ENCODE data around the gene SOSTDC1. TPM values are rescaled to one million over a fixed set of nuclear protein-coding genes. Genes with fewer than 3 reads are reported as not detected.
A peak's percentile ranks its signal among the peaks of the same experiment; 100 is the strongest.
"Not testable (repeated sequence)": the region's sequence is repeated elsewhere in the genome, so short reads cannot be mapped to it uniquely, and the experiment has no call there.

SOSTDC1 gene
- total RNA-seq, 2 experiments from 2014 or later = not detected

GRCh38 chr7:16455591-16455990, 9.9 kb downstream of the SOSTDC1 start:
- no peak for DNase-seq
- intact Hi-C loops (cut with micrococcal nuclease) = no loop called here
- ChIA-PET POLR2A (no interaction called here), CTCF (interaction anchor here (1.3 kb wide), 1 partner anchor 24 kb away, joined by 3 read pairs; no protein-coding TSS in a partner anchor)
- no peak overlapping the region for H3K4me3 Mint-ChIP-seq
- H3K27ac Mint-ChIP-seq = no peak overlapping the region
- H3K27me3 Mint-ChIP-seq = no peaks in the 10 kb centered on the region
- H3K4me1 Mint-ChIP-seq (ENCODE audit: low read depth) = peaks cover 9% of the 10 kb centered on the region
- H3K9me3 Mint-ChIP-seq = no peaks in the 10 kb centered on the region
- H3K36me3 Mint-ChIP-seq = no peaks in the 10 kb centered on the region

DNA sequence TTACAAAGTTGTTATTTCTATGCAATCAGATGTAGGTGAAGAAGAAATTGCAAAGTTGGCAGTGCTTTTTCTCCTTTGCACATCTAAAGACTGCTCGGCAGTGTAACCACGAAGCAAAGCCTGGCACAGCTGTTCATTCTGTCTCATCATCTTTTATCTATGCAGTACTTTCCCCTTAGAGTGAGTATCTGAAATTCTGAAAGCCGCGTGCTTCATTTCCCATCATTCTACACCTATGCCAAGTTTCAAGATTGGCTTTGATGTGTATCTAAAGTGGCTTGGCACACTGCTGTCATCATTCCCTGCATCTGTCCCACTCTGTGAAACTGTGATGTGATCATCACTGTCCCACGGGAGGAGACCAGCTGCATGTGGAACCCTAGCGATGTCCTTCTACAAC, 15.2 kb downstream of the SOSTDC1 start:
- Mint-ChIP-seq H3K27me3 (no peaks in the 10 kb centered on the region), H3K36me3 (no peaks in the 10 kb centered on the region), H3K27ac (no peak overlapping the region), H3K4me1 (ENCODE audit: low read depth) (peaks cover 5% of the 10 kb centered on the region), H3K4me3 (no peak overlapping the region), H3K9me3 (no peaks in the 10 kb centered on the region)
- CTCF ChIA-PET = no interaction called here
- POLR2A ChIA-PET = no interaction called here
- no peak for DNase-seq
- intact Hi-C loops (cut with micrococcal nuclease) = no loop called here

DNA sequence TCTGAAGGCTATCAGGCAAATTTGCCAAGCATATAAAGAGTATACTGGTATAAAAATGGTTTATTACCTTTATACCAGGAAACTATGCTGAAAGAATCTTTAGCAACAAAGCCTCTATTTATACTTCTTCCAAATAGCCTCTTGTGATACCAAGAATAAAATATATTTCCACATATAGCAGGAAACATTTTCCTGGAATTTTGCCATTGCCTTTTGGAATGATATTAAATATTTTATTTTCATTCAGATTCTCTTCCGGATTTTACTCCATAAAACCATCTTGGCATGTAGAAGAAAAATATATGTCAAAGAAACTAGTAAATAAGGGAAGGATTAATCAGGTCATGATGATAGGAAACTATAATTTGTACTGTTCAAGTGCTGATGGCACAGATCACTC, 17.7 kb downstream of the SOSTDC1 start:
- ChIA-PET CTCF (no interaction called here), POLR2A (no interaction called here)
- Mint-ChIP-seq H3K4me3 (no peak overlapping the region), H3K27ac (no peak overlapping the region), H3K9me3 (no peaks in the 10 kb centered on the region), H3K4me1 (ENCODE audit: low read depth) (no peaks in the 10 kb centered on the region), H3K36me3 (no peaks in the 10 kb centered on the region), H3K27me3 (no peaks in the 10 kb centered on the region)
- DNase-seq = no peak
- intact Hi-C loops (cut with micrococcal nuclease) = no loop called here

- Mint-ChIP-seq H3K4me1 (ENCODE audit: low read depth) (no peaks in the 10 kb centered on the region), H3K27me3 (no peaks in the 10 kb centered on the region), H3K9me3 (no peaks in the 10 kb centered on the region), H3K27ac (no peak overlapping the region), H3K4me3 (no peak overlapping the region), H3K36me3 (no peaks in the 10 kb centered on the region)
- no peak for DNase-seq
- ChIA-PET POLR2A (no interaction called here), CTCF (no interaction called here)
- intact Hi-C loops (cut with micrococcal nuclease) = no loop called here
Measured at GRCh38 chr7:16446508-16446907, 19.0 kb downstream of the SOSTDC1 start.

DNA sequence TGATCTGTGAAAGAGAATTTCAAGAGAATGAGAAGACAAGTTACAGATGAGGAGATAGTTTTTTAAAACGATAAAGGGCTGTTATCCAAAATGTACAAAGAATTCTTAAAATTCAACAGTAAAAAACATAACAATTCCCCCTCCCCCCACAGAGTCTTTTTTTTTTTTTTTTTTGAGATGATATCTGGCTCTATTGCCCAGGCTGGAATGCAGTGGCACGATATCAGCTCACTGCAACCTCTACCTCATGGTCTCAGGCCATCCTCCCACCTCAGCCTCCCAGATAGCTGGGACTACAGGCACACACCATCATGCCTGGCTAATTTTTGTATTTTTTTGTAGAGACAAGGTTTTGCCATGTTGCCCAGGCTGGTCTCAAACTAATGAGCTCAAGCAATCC, 21.7 kb downstream of the SOSTDC1 start:
- intact Hi-C loops (cut with micrococcal nuclease); H3K27me3 Mint-ChIP-seq; H3K4me1 Mint-ChIP-seq (ENCODE audit: low read depth); POLR2A ChIA-PET; H3K36me3 Mint-ChIP-seq; DNase-seq; H3K9me3 Mint-ChIP-seq; H3K4me3 Mint-ChIP-seq; CTCF ChIA-PET; H3K27ac Mint-ChIP-seq: not testable (repeated sequence)

DNA sequence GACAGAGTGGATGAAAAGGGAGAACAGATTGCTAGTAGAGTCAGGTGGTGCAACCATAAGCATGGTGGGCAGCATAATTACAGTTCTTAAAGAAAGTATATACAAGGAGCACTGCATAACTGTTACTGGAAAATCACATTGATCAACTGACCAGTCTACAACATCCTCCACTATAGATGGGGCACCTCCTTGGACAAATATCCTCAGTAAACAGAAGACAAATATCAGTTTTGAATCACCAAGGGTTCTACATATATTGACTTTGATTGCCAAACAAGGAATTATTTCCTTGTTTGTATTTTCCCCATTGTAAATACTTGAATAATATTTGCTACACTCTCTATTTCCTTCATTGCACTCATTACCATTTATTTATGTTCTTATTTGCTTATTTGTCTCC, 26.6 kb downstream of the SOSTDC1 start:
- Mint-ChIP-seq H3K4me1 (ENCODE audit: low read depth) (no peaks in the 10 kb centered on the region), H3K4me3 (no peak overlapping the region), H3K36me3 (no peaks in the 10 kb centered on the region), H3K27me3 (peaks cover 1% of the 10 kb centered on the region), H3K9me3 (no peaks in the 10 kb centered on the region), H3K27ac (no peak overlapping the region)
- ChIA-PET CTCF (no interaction called here), POLR2A (no interaction called here)
- no peak for DNase-seq
- intact Hi-C loops (cut with micrococcal nuclease) = no loop called here

- Mint-ChIP-seq H3K9me3 (no peaks in the 10 kb centered on the region), H3K27me3 (peaks cover 1% of the 10 kb centered on the region), H3K4me1 (ENCODE audit: low read depth) (no peaks in the 10 kb centered on the region), H3K36me3 (no peaks in the 10 kb centered on the region), H3K27ac (no peak overlapping the region), H3K4me3 (no peak overlapping the region)
- ChIA-PET CTCF (interaction anchor here (1.2 to 2.1 kb wide), 2 partner anchors 129 to 482 kb away, joined by 3 to 10 read pairs; no protein-coding TSS in a partner anchor), POLR2A (no interaction called here)
- intact Hi-C loops (cut with micrococcal nuclease) = no loop called here
- no peak for DNase-seq
Measured at GRCh38 chr7:16436306-16436705, 29.2 kb downstream of the SOSTDC1 start.

GRCh38 chr7:16433568-16434122, 31.9 kb downstream of the SOSTDC1 start:
- Mint-ChIP-seq H3K36me3 (no peaks in the 10 kb centered on the region), H3K27me3 (peaks cover 1% of the 10 kb centered on the region), H3K4me3 (no peak overlapping the region), H3K4me1 (ENCODE audit: low read depth) (no peaks in the 10 kb centered on the region), H3K27ac (no peak overlapping the region), H3K9me3 (no peaks in the 10 kb centered on the region)
- ChIA-PET POLR2A (no interaction called here), CTCF (interaction anchor here (1.3 to 4.0 kb wide), 3 partner anchors 10 to 132 kb away, joined by 3 to 42 read pairs (median 7); no protein-coding TSS in a partner anchor)
- no peak for DNase-seq
- intact Hi-C loops (cut with micrococcal nuclease) = loop anchor here (5.0 kb wide), 1 partner anchor 484 kb away; no protein-coding TSS in a partner anchor

DNA sequence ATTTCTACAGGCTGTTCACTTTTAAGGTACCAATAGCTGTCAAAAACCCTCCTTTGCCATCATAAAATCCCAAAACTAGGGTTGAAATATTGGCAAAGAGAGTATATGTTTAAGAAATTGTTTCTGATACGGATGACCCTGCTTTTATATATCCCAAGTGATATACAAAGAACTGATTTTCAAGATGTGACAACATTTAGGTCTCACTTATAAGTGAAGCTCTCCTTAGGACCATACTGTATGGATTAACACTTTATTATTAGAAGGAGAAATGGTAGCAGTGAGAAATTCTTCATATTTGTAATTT, 33.2 kb downstream of the SOSTDC1 start:
- ChIA-PET POLR2A (no interaction called here), CTCF (interaction anchor here (1.7 to 4.0 kb wide), 2 partner anchors 9 to 133 kb away, joined by 7 to 42 read pairs; no protein-coding TSS in a partner anchor)
- no peak overlapping the region for H3K4me3 Mint-ChIP-seq
- H3K4me1 Mint-ChIP-seq (ENCODE audit: low read depth) = no peaks in the 10 kb centered on the region
- H3K36me3 Mint-ChIP-seq = no peaks in the 10 kb centered on the region
- DNase-seq = no peak
- H3K27ac Mint-ChIP-seq = no peak overlapping the region
- no peaks in the 10 kb centered on the region for H3K27me3 Mint-ChIP-seq
- H3K9me3 Mint-ChIP-seq = no peaks in the 10 kb centered on the region
- intact Hi-C loops (cut with micrococcal nuclease) = loop anchor here (1.0 to 5.0 kb wide), 2 partner anchors 133 to 485 kb away; no protein-coding TSS in a partner anchor

DNA sequence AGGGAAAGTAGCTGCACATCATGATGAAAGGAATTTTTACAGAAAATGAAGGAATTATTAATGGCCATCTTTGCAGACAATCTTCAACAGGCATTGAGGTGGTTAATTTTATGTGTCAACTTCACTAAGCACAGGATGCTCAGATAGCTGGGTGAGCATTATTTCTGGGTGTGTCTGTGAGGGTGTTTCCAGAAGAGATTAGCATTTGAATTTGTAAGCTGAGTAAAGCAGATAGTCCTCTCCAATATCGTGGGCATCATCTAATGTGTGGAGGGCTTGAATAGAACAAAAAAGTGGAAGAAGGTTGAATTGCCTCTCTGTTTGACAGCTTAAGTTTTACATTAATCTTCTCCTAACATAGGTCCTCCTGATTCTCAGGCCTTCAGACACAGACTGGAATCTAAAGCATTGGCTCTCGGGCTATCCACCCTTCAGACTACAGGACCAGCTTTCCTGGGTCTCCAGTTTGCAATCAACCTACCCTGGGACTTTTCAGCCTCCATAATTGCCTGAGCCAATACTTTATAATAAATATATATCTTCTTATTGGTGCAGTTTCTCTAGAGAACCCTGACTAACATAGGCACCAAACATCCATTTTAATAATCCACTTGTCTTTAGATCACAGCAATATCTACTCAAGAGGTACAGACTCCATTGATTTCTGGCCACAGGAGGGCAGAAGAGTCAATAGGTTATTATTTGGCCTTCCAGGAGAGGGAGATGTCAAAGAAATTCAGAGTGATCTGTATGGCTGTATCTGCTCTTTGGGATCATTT, 33.7 kb downstream of the SOSTDC1 start:
- Mint-ChIP-seq H3K4me1 (ENCODE audit: low read depth) (no peaks in the 10 kb centered on the region), H3K36me3 (no peaks in the 10 kb centered on the region), H3K4me3 (no peak overlapping the region), H3K9me3 (no peaks in the 10 kb centered on the region), H3K27me3 (no peaks in the 10 kb centered on the region), H3K27ac (no peak overlapping the region)
- peak; percentile 18 for DNase-seq
- ChIA-PET POLR2A (no interaction called here), CTCF (interaction anchor here (1.1 to 4.0 kb wide), 4 partner anchors 8 to 133 kb away, joined by 3 to 42 read pairs (median 6); no protein-coding TSS in a partner anchor)
- intact Hi-C loops (cut with micrococcal nuclease) = loop anchor here (1.0 to 5.0 kb wide), 2 partner anchors 133 to 485 kb away; no protein-coding TSS in a partner anchor

DNA sequence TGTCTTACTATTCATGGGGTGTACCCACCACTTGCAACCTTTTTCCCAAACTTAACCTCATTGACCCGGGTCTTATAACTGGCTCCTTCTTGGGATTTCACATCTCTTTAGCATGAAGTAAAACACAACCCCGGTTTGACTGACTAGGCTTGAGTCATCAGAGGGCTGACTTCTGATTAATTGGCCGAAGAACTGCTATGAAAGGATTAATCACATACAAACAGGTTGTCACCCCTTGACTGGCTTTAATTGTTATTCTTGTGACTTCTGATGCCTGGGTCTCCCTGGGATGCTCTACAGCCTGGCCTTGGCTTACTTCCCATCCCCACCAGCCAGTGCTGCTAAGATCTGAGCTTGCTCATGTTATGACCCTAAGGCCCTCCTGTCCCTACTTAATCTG, 35.4 kb downstream of the SOSTDC1 start:
- Mint-ChIP-seq H3K27ac (no peak overlapping the region), H3K36me3 (no peaks in the 10 kb centered on the region), H3K4me3 (no peak overlapping the region), H3K9me3 (no peaks in the 10 kb centered on the region), H3K4me1 (ENCODE audit: low read depth) (no peaks in the 10 kb centered on the region), H3K27me3 (no peaks in the 10 kb centered on the region)
- ChIA-PET POLR2A (no interaction called here), CTCF (interaction anchor here (1.9 kb wide), 1 partner anchor 135 kb away, joined by 9 read pairs; no protein-coding TSS in a partner anchor)
- intact Hi-C loops (cut with micrococcal nuclease) = loop anchor here (5.0 kb wide), 1 partner anchor 487 kb away; no protein-coding TSS in a partner anchor
- DNase-seq = no peak

GRCh38 chr7:16428672-16429071, 36.9 kb downstream of the SOSTDC1 start:
- Mint-ChIP-seq H3K27me3 (no peaks in the 10 kb centered on the region), H3K4me3 (no peak overlapping the region), H3K27ac (no peak overlapping the region), H3K36me3 (no peaks in the 10 kb centered on the region), H3K9me3 (no peaks in the 10 kb centered on the region), H3K4me1 (ENCODE audit: low read depth) (no peaks in the 10 kb centered on the region)
- no peak for DNase-seq
- CTCF ChIA-PET = interaction anchor here (1.9 kb wide), 1 partner anchor 136 kb away, joined by 9 read pairs; no protein-coding TSS in a partner anchor
- POLR2A ChIA-PET = interaction anchor here (0.6 kb wide), 1 partner anchor 1117 kb away, joined by 3 read pairs; no protein-coding TSS in a partner anchor
- intact Hi-C loops (cut with micrococcal nuclease) = loop anchor here (10.0 kb wide), 2 partner anchors 354 to 876 kb away; no protein-coding TSS in a partner anchor

Data from activated CD4-positive, alpha-beta memory T cell treated with anti-CD3 and anti-CD28 coated beads for 36 hours (primary cell).